Measurements from ENCODE around the gene CD99.
"Not testable (repeated sequence)": the region's sequence is repeated elsewhere in the genome, so short reads cannot be mapped to it uniquely, and the experiment has no call there.

The CD99 gene

DNA sequence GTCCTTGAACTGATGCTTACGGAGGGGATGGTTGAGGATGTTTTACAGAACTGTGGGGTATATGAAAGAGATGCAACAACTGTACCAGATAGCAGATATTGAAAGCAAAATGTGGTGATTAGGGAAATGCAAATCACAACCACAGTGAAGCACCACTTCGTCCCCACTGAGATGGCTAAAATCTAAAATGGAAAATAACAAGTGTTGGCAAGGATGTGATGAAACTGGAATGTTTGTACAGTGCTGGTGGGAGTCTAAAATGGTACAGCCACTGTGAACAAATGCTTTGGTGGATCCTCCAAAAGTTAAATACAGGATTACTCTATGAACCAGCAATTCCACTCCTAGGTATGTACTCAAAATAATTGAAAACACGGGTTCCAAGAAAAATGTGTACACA, 83.7 kb downstream of the CD99 start:
- DNase-seq = no peak

DNA sequence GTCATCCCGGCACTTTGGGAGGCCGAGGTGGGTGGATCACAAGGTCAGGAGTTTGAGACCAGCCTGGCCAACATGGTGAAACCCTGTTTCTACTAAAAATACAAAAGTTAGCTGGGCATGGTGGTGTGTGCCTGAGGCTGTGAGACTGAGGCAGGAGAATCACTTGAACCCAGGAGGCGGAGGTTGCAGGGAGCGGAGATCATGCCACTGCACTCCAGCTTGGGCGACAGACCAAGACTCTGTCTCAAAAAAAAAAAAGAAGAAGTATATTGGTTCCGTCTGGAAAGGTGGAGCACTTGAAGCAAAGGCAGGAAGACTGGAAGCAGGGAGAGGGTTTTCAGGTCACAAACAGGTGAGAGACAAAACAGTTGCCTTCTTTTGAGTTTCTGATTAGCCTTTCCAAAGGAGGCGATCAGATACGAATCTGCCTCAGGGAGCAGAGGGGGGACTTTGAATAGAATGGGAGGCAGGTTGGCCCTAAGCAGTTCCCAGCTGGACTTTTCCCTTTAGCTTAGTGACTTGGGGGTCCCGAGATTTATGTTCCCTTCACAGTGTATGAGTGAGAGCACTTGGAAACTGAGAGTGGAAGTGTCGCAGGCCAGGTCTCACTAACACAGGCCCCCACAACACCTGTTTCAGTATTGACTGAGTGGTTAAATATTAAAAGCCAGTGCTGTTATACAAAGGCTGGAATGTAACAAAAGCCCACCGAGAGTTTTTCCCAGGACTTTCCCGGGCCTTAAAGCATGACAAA, 89.6 kb downstream of the CD99 start:
- not testable (repeated sequence) for DNase-seq

DNA sequence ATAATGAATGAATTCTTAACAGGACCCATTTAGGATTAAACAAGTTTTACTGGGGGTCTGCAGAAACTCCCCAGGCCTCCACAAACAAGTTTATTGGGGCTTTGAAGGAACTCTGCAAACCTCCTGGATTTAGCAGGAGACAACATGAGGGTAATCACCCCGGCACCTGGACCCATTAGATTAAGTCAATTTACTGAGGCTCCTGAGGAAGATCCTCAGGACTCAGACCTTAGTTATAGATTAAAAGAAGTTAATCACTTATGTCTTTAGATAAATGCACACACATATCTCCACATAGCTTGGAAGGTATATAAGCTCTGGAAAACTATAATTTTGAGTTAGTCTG, 90.1 kb downstream of the CD99 start:
- no peak for DNase-seq

DNA sequence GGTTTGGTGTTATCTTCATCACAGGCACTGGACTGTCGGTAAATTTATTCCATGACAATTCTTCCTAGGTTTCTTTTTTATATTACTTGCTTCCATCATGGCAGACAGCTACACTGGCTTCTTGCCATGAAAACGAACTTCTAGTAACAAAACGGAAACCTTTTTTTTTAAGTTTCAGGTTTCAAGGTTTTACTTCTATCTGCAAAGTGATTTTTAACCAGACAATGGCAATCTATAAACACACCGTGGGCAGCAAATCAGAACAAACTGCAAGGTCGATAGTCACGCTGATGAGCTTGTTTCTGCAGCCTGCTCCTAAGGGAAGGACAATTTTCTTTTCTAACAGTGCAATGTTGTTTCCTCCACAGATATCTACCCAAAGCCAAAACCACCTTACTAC, 90.6 kb downstream of the CD99 start:
- DNase-seq = no peak

DNA sequence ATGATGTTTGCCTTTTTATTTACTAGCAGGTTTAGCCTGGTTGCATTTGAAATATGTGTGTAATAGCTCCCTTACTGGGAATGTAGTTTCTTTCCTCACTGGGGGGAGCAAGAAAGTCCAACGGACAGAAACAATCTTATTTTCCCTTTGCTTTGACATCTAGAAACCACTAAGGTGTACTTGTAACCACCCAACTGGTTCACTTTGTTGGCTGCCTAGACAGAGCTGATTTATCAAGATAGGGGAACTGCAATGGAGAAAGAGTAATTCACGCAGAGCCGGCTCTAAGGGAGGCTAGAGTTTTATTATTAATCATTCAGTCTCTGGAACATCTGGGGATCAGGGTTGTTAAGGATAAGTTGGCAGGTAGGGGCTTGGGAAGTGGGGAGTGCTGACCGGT, 91.1 kb downstream of the CD99 start:
- no peak for DNase-seq

DNA sequence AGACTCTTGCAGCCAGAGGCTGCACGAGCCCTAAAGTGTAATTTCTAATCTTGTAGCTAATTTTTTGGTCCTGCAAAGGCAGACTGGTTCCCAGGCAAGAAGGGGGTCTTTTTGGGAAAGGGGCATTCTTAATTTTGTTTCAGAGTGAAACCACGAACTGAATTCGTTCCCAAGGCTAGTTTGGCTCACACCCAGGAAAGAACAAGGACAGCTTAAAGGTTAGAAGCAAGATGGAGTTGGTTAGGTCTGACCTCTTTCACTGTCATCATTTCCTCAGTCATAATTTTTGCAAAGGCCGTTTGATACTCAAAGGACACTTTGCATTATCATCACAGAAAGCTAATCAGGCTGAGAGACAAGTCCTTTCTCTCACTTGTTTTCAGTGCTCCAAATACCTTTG, 91.7 kb downstream of the CD99 start:
- no peak for DNase-seq

DNA sequence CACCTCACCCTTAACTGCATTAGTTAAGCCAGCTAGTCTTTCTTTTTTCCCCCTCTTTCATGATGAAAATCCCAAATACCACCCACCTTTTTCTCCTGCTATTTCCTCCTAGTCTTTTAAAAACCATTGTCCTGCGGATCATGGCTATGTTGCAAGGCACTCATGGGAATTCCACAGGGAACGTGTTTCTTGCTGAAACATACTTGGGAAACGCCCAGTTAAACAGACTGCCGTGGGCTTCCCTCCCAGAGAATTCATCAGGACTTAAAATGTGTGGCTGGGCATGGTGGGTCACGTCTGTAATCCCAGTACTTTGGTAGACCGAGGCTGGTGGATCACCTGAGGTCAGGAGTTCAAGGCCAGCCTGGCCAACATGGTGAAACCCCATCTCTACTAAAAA, 92.9 kb downstream of the CD99 start:
- DNase-seq = no peak

DNA sequence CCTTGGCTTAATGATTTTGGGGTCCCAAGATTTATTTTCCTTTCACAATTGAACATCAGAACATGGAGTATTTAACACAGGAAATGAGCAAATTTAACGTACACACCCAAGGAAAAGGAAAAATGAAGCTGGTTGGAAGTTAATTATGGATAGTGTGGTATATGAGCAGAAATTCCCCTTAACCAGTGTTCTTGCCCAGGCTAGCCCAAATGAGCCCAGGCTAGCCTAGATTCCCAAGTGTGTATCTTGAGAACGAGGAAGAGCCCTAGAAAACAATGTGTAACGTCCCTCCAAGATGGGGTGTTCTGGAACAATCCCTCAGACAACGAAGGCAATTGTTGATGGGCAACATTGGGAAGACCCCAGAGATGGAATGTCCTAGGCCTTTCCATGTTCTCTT, 94.4 kb downstream of the CD99 start:
- DNase-seq = no peak

DNA sequence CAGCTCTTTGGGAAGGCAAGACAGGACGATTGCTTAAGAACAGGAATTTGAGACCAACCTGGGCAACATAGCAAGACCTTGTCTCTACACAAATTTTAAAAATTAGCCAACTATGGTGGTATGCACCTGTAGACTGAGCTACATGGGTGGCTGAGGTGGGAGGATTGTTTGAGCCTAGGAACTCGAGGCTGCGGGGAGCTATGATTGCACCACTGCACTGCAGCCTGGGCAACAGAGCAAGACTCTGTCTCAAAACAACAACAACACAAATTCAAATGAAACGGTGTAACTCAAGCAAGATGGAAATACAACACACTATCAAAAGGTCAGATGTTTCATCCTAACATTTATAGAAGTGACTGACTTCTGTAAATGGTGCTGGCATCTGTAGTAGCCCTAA, 97.9 kb downstream of the CD99 start:
- DNase-seq = no peak

DNA sequence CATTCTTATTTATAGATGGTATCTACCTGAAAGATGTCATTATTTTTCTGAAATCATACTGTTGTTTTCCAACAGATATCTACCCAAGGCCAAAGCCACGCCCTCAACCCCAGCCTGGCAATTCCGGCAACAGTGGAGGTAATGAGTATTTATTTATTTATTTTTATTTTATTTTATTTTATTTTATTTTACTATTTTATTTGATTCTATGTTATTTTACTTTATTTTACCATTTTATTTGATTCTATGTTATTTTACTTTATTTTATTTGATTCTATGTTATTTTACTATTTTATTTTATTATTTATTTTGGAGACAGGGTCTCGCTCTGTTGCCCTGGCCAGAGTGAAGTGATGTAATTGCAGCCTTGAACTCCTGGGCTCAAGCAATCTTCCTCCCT, 98.5 kb downstream of the CD99 start:
- DNase-seq = no peak
